22Rv1 (cell line): Measurements from ENCODE around the gene TIMP3.

Experiments
- H3K27ac ChIP-seq: fragments of 450-650 bp; 2 replicates; pipeline ENCODE4 v1.5.1; 2017
- ZFX ChIP-seq: fragments of 450-650 bp; IDR thresholded peaks from 2 replicates; pipeline ENCODE4 v1.6.1; 2017; ENCODE audit warnings: antibody characterized with exemption, borderline replicate concordance
- TF ChIP-seq, protein P1 (sequence below): fragments of 450-650 bp; IDR thresholded peaks from 2 replicates; pipeline ENCODE4 v1.5.1; 2017; ENCODE audit warnings: mild to moderate bottlenecking

Gene TIMP3

GRCh38 chr22:32776397-32776796 is 25.1 kb upstream of the TIMP3 start:
- no peak overlapping the region for H3K27ac ChIP-seq
- TF ChIP-seq, protein P1, sequence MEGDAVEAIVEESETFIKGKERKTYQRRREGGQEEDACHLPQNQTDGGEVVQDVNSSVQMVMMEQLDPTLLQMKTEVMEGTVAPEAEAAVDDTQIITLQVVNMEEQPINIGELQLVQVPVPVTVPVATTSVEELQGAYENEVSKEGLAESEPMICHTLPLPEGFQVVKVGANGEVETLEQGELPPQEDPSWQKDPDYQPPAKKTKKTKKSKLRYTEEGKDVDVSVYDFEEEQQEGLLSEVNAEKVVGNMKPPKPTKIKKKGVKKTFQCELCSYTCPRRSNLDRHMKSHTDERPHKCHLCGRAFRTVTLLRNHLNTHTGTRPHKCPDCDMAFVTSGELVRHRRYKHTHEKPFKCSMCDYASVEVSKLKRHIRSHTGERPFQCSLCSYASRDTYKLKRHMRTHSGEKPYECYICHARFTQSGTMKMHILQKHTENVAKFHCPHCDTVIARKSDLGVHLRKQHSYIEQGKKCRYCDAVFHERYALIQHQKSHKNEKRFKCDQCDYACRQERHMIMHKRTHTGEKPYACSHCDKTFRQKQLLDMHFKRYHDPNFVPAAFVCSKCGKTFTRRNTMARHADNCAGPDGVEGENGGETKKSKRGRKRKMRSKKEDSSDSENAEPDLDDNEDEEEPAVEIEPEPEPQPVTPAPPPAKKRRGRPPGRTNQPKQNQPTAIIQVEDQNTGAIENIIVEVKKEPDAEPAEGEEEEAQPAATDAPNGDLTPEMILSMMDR, result no peak
- TF ChIP-seq ZFX, result no peak

- TF ChIP-seq, protein P1, result no peak
- TF ChIP-seq ZFX, result no peak
- H3K27ac ChIP-seq, result no peak overlapping the region
These were observed 24.7 kb upstream of the TIMP3 start for GRCh38 chr22:32776802-32777201.

- no peak for TF ChIP-seq ZFX
- TF ChIP-seq, protein P1, result no peak
- H3K27ac ChIP-seq, result no peak overlapping the region
These were observed 23.5 kb upstream of the TIMP3 start for GRCh38 chr22:32777987-32778386.

GRCh38 chr22:32780726-32781310 is 20.7 kb upstream of the TIMP3 start:
- H3K27ac ChIP-seq, result peak overlapping the region; percentile 52; the same call in 1 of the 2 replicates
- TF ChIP-seq ZFX, result no peak
- TF ChIP-seq, protein P1, result no peak

DNA sequence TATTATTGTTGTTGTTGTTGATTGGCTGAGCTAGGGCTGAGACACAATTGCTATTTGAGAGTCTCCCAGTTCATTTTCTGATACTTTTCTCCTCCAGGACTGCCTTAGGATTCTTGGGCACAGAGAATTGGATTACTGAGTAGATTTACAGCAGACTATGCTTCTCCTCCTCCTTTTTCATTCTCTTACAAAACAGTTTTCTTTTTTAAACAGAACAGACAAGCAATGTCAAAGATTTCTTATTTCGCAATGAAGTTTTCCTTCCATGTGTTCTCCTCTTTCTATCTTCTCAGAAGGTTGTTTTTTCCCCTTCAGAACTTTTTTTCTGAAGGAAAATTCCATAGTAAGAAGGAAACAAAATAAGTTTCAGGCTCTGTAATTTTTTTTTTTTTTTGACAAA is 19.8 kb upstream of the TIMP3 start:
- TF ChIP-seq, protein P1, result no peak
- TF ChIP-seq ZFX, result no peak
- no peak overlapping the region for H3K27ac ChIP-seq

DNA sequence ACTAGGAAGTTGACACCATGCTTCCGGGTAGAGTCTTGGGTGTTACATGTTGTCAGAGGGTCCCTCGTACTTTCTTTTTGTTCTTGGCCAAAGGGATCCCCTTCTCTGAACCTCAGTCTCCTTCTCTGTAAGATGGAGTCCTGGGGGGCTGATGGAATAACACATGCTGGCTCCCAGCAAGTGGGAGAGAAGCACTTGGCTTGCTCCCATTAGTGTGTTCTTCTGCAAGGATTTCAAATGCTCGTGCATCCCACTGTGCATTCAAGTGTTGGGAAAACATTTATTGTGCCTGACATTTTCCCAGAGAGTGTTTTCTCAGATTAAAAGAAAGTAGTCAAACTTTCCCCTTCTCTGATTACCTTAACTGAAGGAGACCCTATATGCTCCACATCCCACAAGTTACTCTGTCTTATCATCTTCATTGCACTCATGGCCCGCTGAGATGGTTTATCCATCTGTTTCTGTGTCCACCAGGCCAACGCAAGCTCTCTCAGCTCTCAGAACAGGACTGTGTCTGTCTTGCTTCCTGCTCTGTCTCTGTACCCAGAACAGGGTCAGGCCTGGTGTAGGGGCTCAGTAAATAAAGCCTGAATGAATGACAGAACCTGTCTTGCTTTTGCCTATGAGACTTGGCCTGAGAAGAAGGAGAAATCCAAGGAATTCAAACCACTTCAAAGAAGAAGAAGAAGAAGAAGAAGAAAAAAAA is 16.0 kb upstream of the TIMP3 start:
- no peak overlapping the region for H3K27ac ChIP-seq
- TF ChIP-seq, protein P1, result no peak
- TF ChIP-seq ZFX, result no peak

GRCh38 chr22:32786027-32786418 is 15.5 kb upstream of the TIMP3 start:
- H3K27ac ChIP-seq, result no peak overlapping the region
- TF ChIP-seq, protein P1, result no peak
- no peak for TF ChIP-seq ZFX
